ENCODE data around the gene ELL.

DNA sequence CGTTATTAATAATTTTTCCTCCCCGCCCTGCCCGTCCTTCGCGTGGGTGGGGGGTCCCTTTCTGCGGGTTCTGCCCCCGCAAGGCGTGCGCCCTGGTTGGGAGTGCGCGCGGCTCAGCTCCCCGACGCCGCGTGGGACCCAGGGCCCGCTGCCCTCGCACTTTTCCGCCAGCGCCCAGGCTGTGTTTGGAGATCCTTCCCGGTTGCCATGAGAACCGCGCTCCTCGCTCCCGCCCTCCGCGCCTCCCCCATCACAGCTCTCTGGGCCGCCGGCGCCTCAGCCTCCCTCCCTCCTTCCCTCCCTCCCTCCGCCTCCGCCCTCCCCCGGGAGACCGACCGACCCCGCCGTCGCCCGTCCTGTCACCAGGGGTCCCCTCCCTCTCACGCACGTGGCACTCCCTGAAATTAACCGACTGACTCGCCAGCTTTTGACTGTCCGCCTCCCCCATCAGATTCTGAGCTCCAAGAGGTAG lies 105.1 kb downstream of the ELL start:
- TF ChIP-seq, protein P1, sequence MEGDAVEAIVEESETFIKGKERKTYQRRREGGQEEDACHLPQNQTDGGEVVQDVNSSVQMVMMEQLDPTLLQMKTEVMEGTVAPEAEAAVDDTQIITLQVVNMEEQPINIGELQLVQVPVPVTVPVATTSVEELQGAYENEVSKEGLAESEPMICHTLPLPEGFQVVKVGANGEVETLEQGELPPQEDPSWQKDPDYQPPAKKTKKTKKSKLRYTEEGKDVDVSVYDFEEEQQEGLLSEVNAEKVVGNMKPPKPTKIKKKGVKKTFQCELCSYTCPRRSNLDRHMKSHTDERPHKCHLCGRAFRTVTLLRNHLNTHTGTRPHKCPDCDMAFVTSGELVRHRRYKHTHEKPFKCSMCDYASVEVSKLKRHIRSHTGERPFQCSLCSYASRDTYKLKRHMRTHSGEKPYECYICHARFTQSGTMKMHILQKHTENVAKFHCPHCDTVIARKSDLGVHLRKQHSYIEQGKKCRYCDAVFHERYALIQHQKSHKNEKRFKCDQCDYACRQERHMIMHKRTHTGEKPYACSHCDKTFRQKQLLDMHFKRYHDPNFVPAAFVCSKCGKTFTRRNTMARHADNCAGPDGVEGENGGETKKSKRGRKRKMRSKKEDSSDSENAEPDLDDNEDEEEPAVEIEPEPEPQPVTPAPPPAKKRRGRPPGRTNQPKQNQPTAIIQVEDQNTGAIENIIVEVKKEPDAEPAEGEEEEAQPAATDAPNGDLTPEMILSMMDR (IDR thresholded peaks at IDR 0.05 in 2 of 3, conservative IDR thresholded peaks at IDR 0.05 in 1 of 3; ENCODE audit: borderline replicate concordance in 1 of 3, insufficient read depth in 1 of 3, low read depth in 2 of 3, low read length in 2 of 3): no peak
- TF ChIP-seq, protein P2, sequence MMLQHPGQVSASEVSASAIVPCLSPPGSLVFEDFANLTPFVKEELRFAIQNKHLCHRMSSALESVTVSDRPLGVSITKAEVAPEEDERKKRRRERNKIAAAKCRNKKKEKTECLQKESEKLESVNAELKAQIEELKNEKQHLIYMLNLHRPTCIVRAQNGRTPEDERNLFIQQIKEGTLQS (IDR thresholded peaks at IDR 0.05): no peak
- TF ChIP-seq, protein P3, sequence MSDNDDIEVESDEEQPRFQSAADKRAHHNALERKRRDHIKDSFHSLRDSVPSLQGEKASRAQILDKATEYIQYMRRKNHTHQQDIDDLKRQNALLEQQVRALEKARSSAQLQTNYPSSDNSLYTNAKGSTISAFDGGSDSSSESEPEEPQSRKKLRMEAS (IDR thresholded peaks at IDR 0.05): peak; percentile 60; the same call in 1 of the 2 replicates
- TF ChIP-seq, protein P4, sequence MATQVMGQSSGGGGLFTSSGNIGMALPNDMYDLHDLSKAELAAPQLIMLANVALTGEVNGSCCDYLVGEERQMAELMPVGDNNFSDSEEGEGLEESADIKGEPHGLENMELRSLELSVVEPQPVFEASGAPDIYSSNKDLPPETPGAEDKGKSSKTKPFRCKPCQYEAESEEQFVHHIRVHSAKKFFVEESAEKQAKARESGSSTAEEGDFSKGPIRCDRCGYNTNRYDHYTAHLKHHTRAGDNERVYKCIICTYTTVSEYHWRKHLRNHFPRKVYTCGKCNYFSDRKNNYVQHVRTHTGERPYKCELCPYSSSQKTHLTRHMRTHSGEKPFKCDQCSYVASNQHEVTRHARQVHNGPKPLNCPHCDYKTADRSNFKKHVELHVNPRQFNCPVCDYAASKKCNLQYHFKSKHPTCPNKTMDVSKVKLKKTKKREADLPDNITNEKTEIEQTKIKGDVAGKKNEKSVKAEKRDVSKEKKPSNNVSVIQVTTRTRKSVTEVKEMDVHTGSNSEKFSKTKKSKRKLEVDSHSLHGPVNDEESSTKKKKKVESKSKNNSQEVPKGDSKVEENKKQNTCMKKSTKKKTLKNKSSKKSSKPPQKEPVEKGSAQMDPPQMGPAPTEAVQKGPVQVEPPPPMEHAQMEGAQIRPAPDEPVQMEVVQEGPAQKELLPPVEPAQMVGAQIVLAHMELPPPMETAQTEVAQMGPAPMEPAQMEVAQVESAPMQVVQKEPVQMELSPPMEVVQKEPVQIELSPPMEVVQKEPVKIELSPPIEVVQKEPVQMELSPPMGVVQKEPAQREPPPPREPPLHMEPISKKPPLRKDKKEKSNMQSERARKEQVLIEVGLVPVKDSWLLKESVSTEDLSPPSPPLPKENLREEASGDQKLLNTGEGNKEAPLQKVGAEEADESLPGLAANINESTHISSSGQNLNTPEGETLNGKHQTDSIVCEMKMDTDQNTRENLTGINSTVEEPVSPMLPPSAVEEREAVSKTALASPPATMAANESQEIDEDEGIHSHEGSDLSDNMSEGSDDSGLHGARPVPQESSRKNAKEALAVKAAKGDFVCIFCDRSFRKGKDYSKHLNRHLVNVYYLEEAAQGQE (IDR thresholded peaks at IDR 0.05; ENCODE audit: low read depth): no peak
- TF ChIP-seq POLR2AphosphoS5 (IDR thresholded peaks at IDR 0.05; ENCODE audit: low read depth, low read length) (no peak), EZH2 (IDR thresholded peaks at IDR 0.05) (no peak), FOSL1 (IDR thresholded peaks at IDR 0.05; ENCODE audit: low read depth) (no peak), SRF (IDR thresholded peaks at IDR 0.05; ENCODE audit: low read depth) (no peak), ZFX (IDR thresholded peaks at IDR 0.05) (no peak)
- TF ChIP-seq, protein P5, sequence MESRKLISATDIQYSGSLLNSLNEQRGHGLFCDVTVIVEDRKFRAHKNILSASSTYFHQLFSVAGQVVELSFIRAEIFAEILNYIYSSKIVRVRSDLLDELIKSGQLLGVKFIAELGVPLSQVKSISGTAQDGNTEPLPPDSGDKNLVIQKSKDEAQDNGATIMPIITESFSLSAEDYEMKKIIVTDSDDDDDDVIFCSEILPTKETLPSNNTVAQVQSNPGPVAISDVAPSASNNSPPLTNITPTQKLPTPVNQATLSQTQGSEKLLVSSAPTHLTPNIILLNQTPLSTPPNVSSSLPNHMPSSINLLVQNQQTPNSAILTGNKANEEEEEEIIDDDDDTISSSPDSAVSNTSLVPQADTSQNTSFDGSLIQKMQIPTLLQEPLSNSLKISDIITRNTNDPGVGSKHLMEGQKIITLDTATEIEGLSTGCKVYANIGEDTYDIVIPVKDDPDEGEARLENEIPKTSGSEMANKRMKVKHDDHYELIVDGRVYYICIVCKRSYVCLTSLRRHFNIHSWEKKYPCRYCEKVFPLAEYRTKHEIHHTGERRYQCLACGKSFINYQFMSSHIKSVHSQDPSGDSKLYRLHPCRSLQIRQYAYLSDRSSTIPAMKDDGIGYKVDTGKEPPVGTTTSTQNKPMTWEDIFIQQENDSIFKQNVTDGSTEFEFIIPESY (IDR thresholded peaks at IDR 0.05; ENCODE audit: extremely low read depth, insufficient replicate concordance, low read length): no peak
